IPS-NIHi11 (cell line): ENCODE results near the gene CLECL1.
"Not testable (repeated sequence)": the region's sequence is repeated elsewhere in the genome, so short reads cannot be mapped to it uniquely, and the experiment has no call there.

ENCODE experiments used
- DNase-seq: peaks from one replicate; pipeline ENCODE4 v3.0.0; 2012; ENCODE audit warnings: mixed read lengths, low spot score

The CLECL1 gene

GRCh38 chr12:9695150-9695549, 37.7 kb downstream of the CLECL1 start:
- DNase-seq: not testable (repeated sequence)

GRCh38 chr12:9694241-9694640, 38.7 kb downstream of the CLECL1 start:
- no peak for DNase-seq

GRCh38 chr12:9692909-9693308, 40.0 kb downstream of the CLECL1 start:
- no peak for DNase-seq

GRCh38 chr12:9687228-9687627, 45.7 kb downstream of the CLECL1 start:
- DNase-seq: no peak

GRCh38 chr12:9685915-9686314, 47.0 kb downstream of the CLECL1 start:
- DNase-seq: no peak

GRCh38 chr12:9685366-9685765, 47.5 kb downstream of the CLECL1 start:
- not testable (repeated sequence) for DNase-seq

GRCh38 chr12:9682949-9683348, 49.9 kb downstream of the CLECL1 start:
- DNase-seq: not testable (repeated sequence)

- DNase-seq: not testable (repeated sequence)
These were observed 50.4 kb downstream of the CLECL1 start for GRCh38 chr12:9682508-9682907.

- DNase-seq: no peak
These were observed 58.7 kb downstream of the CLECL1 start for GRCh38 chr12:9674226-9674590.

- DNase-seq: peak; percentile 37
These were observed 59.3 kb downstream of the CLECL1 start for GRCh38 chr12:9673404-9674225.
